SK-N-MC (cell line): ENCODE measurements around the gene AHCYL1.

Source experiments
- EZH2 ChIP-seq: fragments of 200-600 bp; sonication (generic); IDR thresholded peaks from one replicate; pipeline ENCODE4 v1.6.1; 2017; ENCODE audit warnings: antibody characterized with exemption
- FOXP2 ChIP-seq: optimal IDR thresholded peaks from 2 replicates; pipeline ENCODE3; 2011; ENCODE audit warnings: mild to moderate bottlenecking, moderate library complexity; ENCODE audit not compliant: insufficient read depth; ENCODE audit errors: extremely low read length, control extremely low read depth
- POLR2AphosphoS5 ChIP-seq: IDR thresholded peaks from 2 replicates; pipeline ENCODE4 v1.6.1; 2012; ENCODE audit warnings: mild to moderate bottlenecking, low read depth, low read length, borderline replicate concordance

GRCh38 chr1:110069404-110070281 lies 85.1 kb downstream of the AHCYL1 start:
- TF ChIP-seq EZH2 (no peak), POLR2AphosphoS5 (no peak), FOXP2 (no peak)
